ENCODE measurements around the gene PODXL.
"Not testable (repeated sequence)": the region's sequence is repeated elsewhere in the genome, so short reads cannot be mapped to it uniquely, and the experiment has no call there.

The PODXL gene

GRCh38 chr7:131467788-131468187 lies 88.6 kb downstream of the PODXL start:
- H3K9me3 ChIP-seq (ENCODE audit: insufficient read depth, low read length): no peaks in the 10 kb centered on the region
- no peak overlapping the region for H3K4me3 ChIP-seq (ENCODE audit: insufficient read depth, low read length, poor library complexity, severe bottlenecking)
- no peak overlapping the region for H3K27ac ChIP-seq (ENCODE audit: low read depth, low read length)
- no peak overlapping the region for H3K9ac ChIP-seq (ENCODE audit: low read length)
- H3K79me2 ChIP-seq (ENCODE audit: insufficient read depth, low read length): no peaks in the 10 kb centered on the region
- H2AFZ ChIP-seq (ENCODE audit: low read depth, low read length, severe bottlenecking): no peak overlapping the region
- TF ChIP-seq CTCF (IDR thresholded peaks at IDR 0.05; ENCODE audit: insufficient read depth, low read length, poor library complexity, severe bottlenecking) (no peak), EZH2phosphoT487 (conservative IDR thresholded peaks at IDR 0.05; ENCODE audit: low read length) (no peak)
- H3K4me2 ChIP-seq (ENCODE audit: low read depth, low read length, poor library complexity, severe bottlenecking): no peak overlapping the region
- peaks cover 16% of the 10 kb centered on the region; the same call in 1 of the 2 replicates for H3K36me3 ChIP-seq (ENCODE audit: low read length)
- H3K9me2 ChIP-seq (replicated peaks; ENCODE audit: insufficient read depth, low read length): no peaks in the 10 kb centered on the region
- H3K27me3 ChIP-seq (ENCODE audit: low read length): no peaks in the 10 kb centered on the region
- no peaks in the 10 kb centered on the region; the same call in 1 of the 2 replicates for H3F3A ChIP-seq (ENCODE audit: insufficient read depth)
- no peaks in the 10 kb centered on the region for H4K20me1 ChIP-seq (ENCODE audit: low read depth, low read length)

- H3K27ac ChIP-seq (ENCODE audit: low read depth, low read length): no peak overlapping the region
- no peak for TF ChIP-seq CTCF (IDR thresholded peaks at IDR 0.05; ENCODE audit: insufficient read depth, low read length, poor library complexity, severe bottlenecking)
- TF ChIP-seq EZH2phosphoT487 (conservative IDR thresholded peaks at IDR 0.05; ENCODE audit: low read length): no peak
- H3K9me3 ChIP-seq (ENCODE audit: insufficient read depth, low read length): no peaks in the 10 kb centered on the region
- H3K36me3 ChIP-seq (ENCODE audit: low read length): peaks cover 16% of the 10 kb centered on the region; the same call in 1 of the 2 replicates
- no peaks in the 10 kb centered on the region for H3K79me2 ChIP-seq (ENCODE audit: insufficient read depth, low read length)
- no peaks in the 10 kb centered on the region; the same call in 1 of the 2 replicates for H3F3A ChIP-seq (ENCODE audit: insufficient read depth)
- H3K4me2 ChIP-seq (ENCODE audit: low read depth, low read length, poor library complexity, severe bottlenecking): no peak overlapping the region
- no peak overlapping the region for H3K4me3 ChIP-seq (ENCODE audit: insufficient read depth, low read length, poor library complexity, severe bottlenecking)
- no peak overlapping the region for H3K9ac ChIP-seq (ENCODE audit: low read length)
- H3K9me2 ChIP-seq (replicated peaks; ENCODE audit: insufficient read depth, low read length): no peaks in the 10 kb centered on the region
- H3K27me3 ChIP-seq (ENCODE audit: low read length): no peaks in the 10 kb centered on the region
- H2AFZ ChIP-seq (ENCODE audit: low read depth, low read length, severe bottlenecking): no peak overlapping the region
- no peaks in the 10 kb centered on the region for H4K20me1 ChIP-seq (ENCODE audit: low read depth, low read length)
Observed at GRCh38 chr7:131466735-131467365, 89.6 kb downstream of the PODXL start.

DNA sequence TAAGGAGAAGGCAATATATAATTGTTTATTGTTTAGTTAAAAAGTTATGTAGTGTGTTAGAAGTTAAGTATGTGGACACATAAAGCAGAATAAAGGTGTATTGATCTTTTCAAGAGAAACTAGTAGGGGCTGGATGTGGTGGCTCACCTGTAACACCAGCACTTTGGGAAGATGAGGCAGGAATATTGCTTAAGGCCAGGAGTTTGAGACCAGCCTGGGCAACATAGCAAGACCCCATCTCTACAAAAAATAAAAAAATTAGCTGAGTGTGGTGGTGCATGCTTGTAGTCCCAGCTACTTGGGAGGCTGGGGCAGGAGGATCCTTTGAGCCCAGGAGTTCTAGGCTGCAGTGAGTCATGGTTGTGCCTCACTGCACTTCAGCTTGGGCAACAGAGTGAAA lies 93.7 kb downstream of the PODXL start:
- H3K79me2 ChIP-seq (ENCODE audit: insufficient read depth, low read length); H3K9me2 ChIP-seq (replicated peaks; ENCODE audit: insufficient read depth, low read length); H3K36me3 ChIP-seq (ENCODE audit: low read length); H3K9ac ChIP-seq (ENCODE audit: low read length); H3K9me3 ChIP-seq (ENCODE audit: insufficient read depth, low read length); H3K4me2 ChIP-seq (ENCODE audit: low read depth, low read length, poor library complexity, severe bottlenecking); H3K4me3 ChIP-seq (ENCODE audit: insufficient read depth, low read length, poor library complexity, severe bottlenecking); H3K27me3 ChIP-seq (ENCODE audit: low read length); H3K27ac ChIP-seq (ENCODE audit: low read depth, low read length); H3F3A ChIP-seq (ENCODE audit: insufficient read depth); H4K20me1 ChIP-seq (ENCODE audit: low read depth, low read length); H2AFZ ChIP-seq (ENCODE audit: low read depth, low read length, severe bottlenecking): not testable (repeated sequence)

GRCh38 chr7:131462059-131462458 lies 94.4 kb downstream of the PODXL start:
- H3K9me2 ChIP-seq (replicated peaks; ENCODE audit: insufficient read depth, low read length): no peaks in the 10 kb centered on the region
- H3K4me2 ChIP-seq (ENCODE audit: low read depth, low read length, poor library complexity, severe bottlenecking): no peak overlapping the region
- no peaks in the 10 kb centered on the region for H3K9me3 ChIP-seq (ENCODE audit: insufficient read depth, low read length)
- H3K27ac ChIP-seq (ENCODE audit: low read depth, low read length): no peak overlapping the region
- no peak for TF ChIP-seq EZH2phosphoT487 (conservative IDR thresholded peaks at IDR 0.05; ENCODE audit: low read length)
- TF ChIP-seq CTCF (IDR thresholded peaks at IDR 0.05; ENCODE audit: insufficient read depth, low read length, poor library complexity, severe bottlenecking): no peak
- no peak overlapping the region for H2AFZ ChIP-seq (ENCODE audit: low read depth, low read length, severe bottlenecking)
- H3K9ac ChIP-seq (ENCODE audit: low read length): no peak overlapping the region
- H3K36me3 ChIP-seq (ENCODE audit: low read length): peaks cover 7% of the 10 kb centered on the region; the same call in 1 of the 2 replicates
- H3F3A ChIP-seq (ENCODE audit: insufficient read depth): no peaks in the 10 kb centered on the region; the same call in 1 of the 2 replicates
- no peaks in the 10 kb centered on the region for H4K20me1 ChIP-seq (ENCODE audit: low read depth, low read length)
- no peaks in the 10 kb centered on the region for H3K79me2 ChIP-seq (ENCODE audit: insufficient read depth, low read length)
- no peaks in the 10 kb centered on the region for H3K27me3 ChIP-seq (ENCODE audit: low read length)
- H3K4me3 ChIP-seq (ENCODE audit: insufficient read depth, low read length, poor library complexity, severe bottlenecking): no peak overlapping the region

Measured in SU-DHL-6 (cell line).